Dedifferentiated amniotic fluid mesenchymal stem cell (primary cell): ENCODE measurements around the gene MAST2.

Experiments used
- DNase-seq: peaks from one replicate; pipeline ENCODE4 v3.0.0-alpha.2; 2016; ENCODE audit errors: extremely low spot score

The MAST2 gene

GRCh38 chr1:46062651-46063319 lies 259.4 kb downstream of the MAST2 start:
- DNase-seq = peak; percentile 23

GRCh38 chr1:46064708-46065107 lies 261.3 kb downstream of the MAST2 start:
- DNase-seq = no peak

- DNase-seq = no peak
These were observed 262.0 kb downstream of the MAST2 start for GRCh38 chr1:46065405-46065804.

- DNase-seq = no peak
These were observed 264.2 kb downstream of the MAST2 start for GRCh38 chr1:46067652-46068051.

- no peak for DNase-seq
These were observed 265.1 kb downstream of the MAST2 start for GRCh38 chr1:46068525-46068924.

GRCh38 chr1:46070164-46070814 lies 266.9 kb downstream of the MAST2 start:
- DNase-seq = no peak

- DNase-seq = no peak
These were observed 269.6 kb downstream of the MAST2 start for GRCh38 chr1:46072975-46073374.

GRCh38 chr1:46076343-46076742 lies 272.9 kb downstream of the MAST2 start:
- no peak for DNase-seq

- DNase-seq = no peak
These were observed 274.2 kb downstream of the MAST2 start for GRCh38 chr1:46077644-46078043.

GRCh38 chr1:46080257-46080656 lies 276.8 kb downstream of the MAST2 start:
- no peak for DNase-seq

GRCh38 chr1:46081206-46081605 lies 277.8 kb downstream of the MAST2 start:
- DNase-seq = no peak

GRCh38 chr1:46081619-46082018 lies 278.2 kb downstream of the MAST2 start:
- DNase-seq = no peak

- no peak for DNase-seq
These were observed 280.2 kb downstream of the MAST2 start for GRCh38 chr1:46083579-46083978.

- DNase-seq = no peak
These were observed 281.4 kb downstream of the MAST2 start for GRCh38 chr1:46084553-46085451.
